ENCODE measurements around the gene CTAGE9. TPM values are rescaled to one million over a fixed set of nuclear protein-coding genes. Genes with fewer than 3 reads are reported as not detected.
"Not testable (repeated sequence)": the region's sequence is repeated elsewhere in the genome, so short reads cannot be mapped to it uniquely, and the experiment has no call there.

Gene CTAGE9
- total and polyA plus RNA-seq, 2 donors (not counting 1 experiment from before 2014, with no cell fraction given) = not detected

DNA sequence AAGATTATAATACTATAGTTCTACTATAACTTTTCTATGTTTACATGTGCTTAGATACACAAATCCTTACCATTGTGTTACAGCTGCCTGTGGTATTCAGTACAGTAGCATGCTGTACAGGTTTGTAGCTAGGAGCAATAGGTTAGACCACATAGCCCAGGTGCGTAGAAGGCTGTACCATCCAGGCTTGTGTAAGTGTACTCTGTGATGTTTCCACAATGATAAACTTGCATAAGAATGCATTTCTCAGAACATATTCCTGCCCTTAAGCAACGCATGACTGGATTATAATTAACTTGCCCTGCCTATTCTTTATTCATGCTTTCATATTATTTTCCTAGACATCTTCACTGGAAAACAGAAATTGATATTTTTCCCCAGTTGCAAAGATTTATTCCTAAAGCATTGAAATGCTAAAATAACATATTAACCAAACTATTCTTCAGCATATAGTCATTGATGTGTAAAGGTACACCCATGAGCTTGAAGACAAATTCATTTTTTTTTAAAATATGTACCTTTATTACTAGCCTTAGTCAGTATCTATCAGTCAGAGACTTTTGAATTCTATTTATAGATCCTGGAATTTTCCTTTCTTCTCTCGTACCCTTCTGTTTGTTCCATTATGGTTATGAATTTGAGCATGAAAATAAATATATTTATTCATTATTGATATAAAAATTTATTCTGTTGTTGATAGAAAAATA is 7.2 kb upstream of the CTAGE9 start:
- H3K36me3 ChIP-seq (ENCODE audit: control insufficient read depth, insufficient read depth, low read length) = no peaks in the 10 kb centered on the region
- H3K9ac ChIP-seq (ENCODE audit: insufficient read depth, low read length) = no peak overlapping the region
- no peaks in the 10 kb centered on the region for H3K9me3 ChIP-seq (ENCODE audit: control insufficient read depth, insufficient read depth, low read depth, low read length)
- H3K4me1 ChIP-seq (ENCODE audit: control insufficient read depth, extremely low read depth, insufficient read depth, low read length) = no peaks in the 10 kb centered on the region
- H3K27ac ChIP-seq (ENCODE audit: insufficient read depth, low read length) = no peak overlapping the region
- H3K4me3 ChIP-seq (replicated peaks in 1 of 4; ENCODE audit: control extremely low read depth in 1 of 4, insufficient read depth in 1 of 4, low read depth in 3 of 4, low read length in 4 of 4) = no peak overlapping the region
- DNase-seq (ENCODE audit: low read depth in 2 of 2) = no peak
- H2AFZ ChIP-seq (ENCODE audit: low read length) = no peak overlapping the region
- no peak overlapping the region for H3K4me2 ChIP-seq (ENCODE audit: extremely low read depth, insufficient read depth, low read length)
- no peaks in the 10 kb centered on the region for H4K20me1 ChIP-seq (ENCODE audit: control insufficient read depth, extremely low read depth, insufficient read depth, low read length)
- H3K79me2 ChIP-seq (ENCODE audit: control insufficient read depth, insufficient read depth, low read length) = no peaks in the 10 kb centered on the region
- no peaks in the 10 kb centered on the region for H3K27me3 ChIP-seq (ENCODE audit: control insufficient read depth, insufficient read depth, low read length)
- TF ChIP-seq EZH2 (IDR thresholded peaks at IDR 0.05; ENCODE audit: low read length, missing control alignments) = no peak
- TF ChIP-seq, protein P1, sequence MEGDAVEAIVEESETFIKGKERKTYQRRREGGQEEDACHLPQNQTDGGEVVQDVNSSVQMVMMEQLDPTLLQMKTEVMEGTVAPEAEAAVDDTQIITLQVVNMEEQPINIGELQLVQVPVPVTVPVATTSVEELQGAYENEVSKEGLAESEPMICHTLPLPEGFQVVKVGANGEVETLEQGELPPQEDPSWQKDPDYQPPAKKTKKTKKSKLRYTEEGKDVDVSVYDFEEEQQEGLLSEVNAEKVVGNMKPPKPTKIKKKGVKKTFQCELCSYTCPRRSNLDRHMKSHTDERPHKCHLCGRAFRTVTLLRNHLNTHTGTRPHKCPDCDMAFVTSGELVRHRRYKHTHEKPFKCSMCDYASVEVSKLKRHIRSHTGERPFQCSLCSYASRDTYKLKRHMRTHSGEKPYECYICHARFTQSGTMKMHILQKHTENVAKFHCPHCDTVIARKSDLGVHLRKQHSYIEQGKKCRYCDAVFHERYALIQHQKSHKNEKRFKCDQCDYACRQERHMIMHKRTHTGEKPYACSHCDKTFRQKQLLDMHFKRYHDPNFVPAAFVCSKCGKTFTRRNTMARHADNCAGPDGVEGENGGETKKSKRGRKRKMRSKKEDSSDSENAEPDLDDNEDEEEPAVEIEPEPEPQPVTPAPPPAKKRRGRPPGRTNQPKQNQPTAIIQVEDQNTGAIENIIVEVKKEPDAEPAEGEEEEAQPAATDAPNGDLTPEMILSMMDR (conservative IDR thresholded peaks at IDR 0.05 in 1 of 2, IDR thresholded peaks at IDR 0.05 in 1 of 2; ENCODE audit: low read depth in 1 of 2, low read length in 2 of 2) = no peak

DNA sequence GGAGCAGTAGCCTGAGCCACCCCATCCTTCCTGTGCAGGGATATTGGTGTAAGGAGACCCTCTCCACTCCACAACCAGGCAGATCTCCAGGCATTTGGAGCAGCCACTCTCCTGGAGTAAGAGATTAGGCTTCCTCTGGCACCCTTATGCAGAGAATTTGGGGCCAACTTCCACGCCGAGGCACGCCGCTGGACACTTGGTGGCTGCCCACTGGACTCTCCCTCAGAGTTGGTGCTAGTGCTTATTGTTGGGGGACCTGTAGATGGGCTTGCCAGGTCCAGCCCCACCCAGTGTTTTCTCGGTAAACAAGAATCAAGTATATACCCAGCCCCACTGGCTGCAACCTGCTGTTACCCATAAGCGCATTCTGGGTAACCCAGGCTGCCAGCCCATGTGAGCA is 4.8 kb upstream of the CTAGE9 start:
- H2AFZ ChIP-seq (ENCODE audit: low read length); DNase-seq (ENCODE audit: low read depth in 2 of 2); H3K4me1 ChIP-seq (ENCODE audit: control insufficient read depth, extremely low read depth, insufficient read depth, low read length); H4K20me1 ChIP-seq (ENCODE audit: control insufficient read depth, extremely low read depth, insufficient read depth, low read length); H3K27me3 ChIP-seq (ENCODE audit: control insufficient read depth, insufficient read depth, low read length); H3K4me2 ChIP-seq (ENCODE audit: extremely low read depth, insufficient read depth, low read length); H3K27ac ChIP-seq (ENCODE audit: insufficient read depth, low read length); H3K4me3 ChIP-seq (replicated peaks in 1 of 4; ENCODE audit: control extremely low read depth in 1 of 4, insufficient read depth in 1 of 4, low read depth in 3 of 4, low read length in 4 of 4); H3K9me3 ChIP-seq (ENCODE audit: control insufficient read depth, insufficient read depth, low read depth, low read length); H3K36me3 ChIP-seq (ENCODE audit: control insufficient read depth, insufficient read depth, low read length); H3K9ac ChIP-seq (ENCODE audit: insufficient read depth, low read length); H3K79me2 ChIP-seq (ENCODE audit: control insufficient read depth, insufficient read depth, low read length): not testable (repeated sequence)

DNA sequence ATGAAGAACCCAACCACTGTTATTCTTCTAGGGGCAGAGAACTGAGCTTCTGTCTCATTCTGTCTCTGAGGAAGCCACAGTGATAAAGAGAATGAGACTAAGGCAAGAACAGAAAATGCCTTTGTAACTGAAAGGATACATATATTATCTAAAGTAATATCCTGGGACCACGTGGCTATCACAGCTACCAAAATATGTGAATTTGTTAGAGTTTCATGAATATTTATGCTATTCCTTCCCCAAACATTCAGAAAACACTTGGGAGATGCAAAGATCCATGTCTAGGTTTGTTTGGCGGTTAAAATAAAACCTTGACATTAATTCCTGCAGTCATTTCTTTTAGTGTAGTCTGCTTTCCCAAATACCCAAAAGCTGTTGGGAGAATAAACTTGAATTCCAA is 6.9 kb downstream of the CTAGE9 start:
- H2AFZ ChIP-seq (ENCODE audit: low read length); H3K27ac ChIP-seq (ENCODE audit: insufficient read depth, low read length); DNase-seq (ENCODE audit: low read depth in 2 of 2); H4K20me1 ChIP-seq (ENCODE audit: control insufficient read depth, extremely low read depth, insufficient read depth, low read length); H3K9me3 ChIP-seq (ENCODE audit: control insufficient read depth, insufficient read depth, low read depth, low read length); H3K27me3 ChIP-seq (ENCODE audit: control insufficient read depth, insufficient read depth, low read length); H3K9ac ChIP-seq (ENCODE audit: insufficient read depth, low read length); H3K4me2 ChIP-seq (ENCODE audit: extremely low read depth, insufficient read depth, low read length); H3K4me1 ChIP-seq (ENCODE audit: control insufficient read depth, extremely low read depth, insufficient read depth, low read length); H3K4me3 ChIP-seq (replicated peaks in 1 of 4; ENCODE audit: control extremely low read depth in 1 of 4, insufficient read depth in 1 of 4, low read depth in 3 of 4, low read length in 4 of 4); H3K79me2 ChIP-seq (ENCODE audit: control insufficient read depth, insufficient read depth, low read length); H3K36me3 ChIP-seq (ENCODE audit: control insufficient read depth, insufficient read depth, low read length): not testable (repeated sequence)

DNA sequence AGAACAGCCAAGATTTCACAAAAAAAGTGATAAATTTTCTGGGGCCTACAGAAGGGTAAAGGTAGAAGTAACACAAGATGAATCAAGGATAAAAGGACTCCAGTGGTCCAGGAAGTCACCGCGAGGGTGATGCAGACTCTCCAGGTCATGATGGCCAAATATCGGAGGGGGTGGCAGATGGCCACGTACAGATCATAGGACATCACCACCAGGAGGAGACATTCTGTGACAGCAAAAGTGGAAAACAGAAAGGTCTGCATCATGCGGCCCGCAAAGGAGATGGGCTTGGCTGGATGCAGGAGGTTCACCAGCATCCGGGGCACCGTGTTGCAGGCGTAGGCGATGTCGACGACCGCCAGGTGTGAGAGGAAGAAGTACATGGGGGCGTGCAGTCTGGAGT is 10.0 kb downstream of the CTAGE9 start:
- not testable (repeated sequence) for DNase-seq (ENCODE audit: low read depth in 2 of 2); H3K4me3 ChIP-seq (replicated peaks in 1 of 4; ENCODE audit: control extremely low read depth in 1 of 4, insufficient read depth in 1 of 4, low read depth in 3 of 4, low read length in 4 of 4); H3K36me3 ChIP-seq (ENCODE audit: control insufficient read depth, insufficient read depth, low read length); H3K79me2 ChIP-seq (ENCODE audit: control insufficient read depth, insufficient read depth, low read length); H3K9me3 ChIP-seq (ENCODE audit: control insufficient read depth, insufficient read depth, low read depth, low read length); H3K9ac ChIP-seq (ENCODE audit: insufficient read depth, low read length); H3K27ac ChIP-seq (ENCODE audit: insufficient read depth, low read length); H2AFZ ChIP-seq (ENCODE audit: low read length); H4K20me1 ChIP-seq (ENCODE audit: control insufficient read depth, extremely low read depth, insufficient read depth, low read length); H3K4me1 ChIP-seq (ENCODE audit: control insufficient read depth, extremely low read depth, insufficient read depth, low read length); H3K4me2 ChIP-seq (ENCODE audit: extremely low read depth, insufficient read depth, low read length); H3K27me3 ChIP-seq (ENCODE audit: control insufficient read depth, insufficient read depth, low read length)

All from fibroblast of lung (primary cell).